K562 (cell line): ENCODE data around the gene MSRB2. TPM values are rescaled to one million over a fixed set of nuclear protein-coding genes. Genes with fewer than 3 reads are reported as not detected.
A peak's percentile ranks its signal among the peaks of the same experiment; 100 is the strongest.

Experiments
- ATAC-seq: fragments of 200-7000 bp; cut with Tn5 transposase; 3 replicates; pipeline ENCODE4 v1.9.1; 2020; ENCODE audit warnings: moderate library complexity
- BruUV-seq: library from RNA; stranded (reverse); fragments of 400-500 nt; replicated peaks from 2 replicates; lab custom pipeline; 2021; lab: Mats Ljungman, UMichigan
- CTCF ChIA-PET: fragments of 300-600 bp; formaldehyde crosslinking; extraction: SDS; loops from one replicate; lab custom pipeline; 2021; ENCODE audit warnings: low intra/inter-chr PET ratio; lab: Yijun Ruan, JAX
- POLR2A ChIA-PET: fragments of 300-600, 350-650 bp; sonication (Branson Sonifier 250); formaldehyde crosslinking; extraction: SDS; loops from one replicate; lab custom pipeline; 2021; ENCODE audit warnings: antibody characterized with exemption, inconsistent platforms; lab: Yijun Ruan, JAX
- DNase-seq, 4 experiments: peaks; one replicate each; pipeline versions ENCODE4 v3.0.0 to v3.0.0-alpha.2; 2011 to 2018; ENCODE audit warnings: low spot score in 3 of 4, mixed read lengths in 3 of 4; ENCODE audit errors: extremely low read depth in 1 of 4
- FAIRE-seq: peaks from 2 replicates; lab custom pipeline; 2011; peaks lifted over from hg19 to GRCh38; lab: Jason Lieb, UNC
- H2AFZ ChIP-seq: 2 replicates; pipeline ENCODE4 v1.6.0; 2011; ENCODE audit warnings: low read depth, low read length, control low read depth, inconsistent platforms
- H3K27ac ChIP-seq: fragments of 200-600 bp; 3 replicates; pipeline ENCODE4 v1.8.0; 2011; ENCODE audit warnings: low read depth, mild to moderate bottlenecking, control low read depth, inconsistent platforms, low read length, moderate library complexity, mixed read lengths; ENCODE audit errors: extremely low read depth
- H3K27me3 ChIP-seq, 2 experiments: fragments of 300-600 bp in 1 of 2; 2 replicates in 1 of 2; 3 replicates in 1 of 2; pipeline versions ENCODE4 v1.6.0 to v1.8.0; 2011; ENCODE audit warnings: inconsistent platforms in 2 of 2, low read length in 2 of 2, mild to moderate bottlenecking in 1 of 2, mixed read lengths in 1 of 2, moderate library complexity in 1 of 2; ENCODE audit not compliant: control insufficient read depth in 2 of 2, insufficient read depth in 2 of 2
- H3K36me3 ChIP-seq: fragments of 300-600 bp; 3 replicates; pipeline ENCODE4 v1.8.0; 2011; ENCODE audit warnings: mild to moderate bottlenecking, low read length, inconsistent platforms; ENCODE audit not compliant: control insufficient read depth, insufficient read depth
- H3K4me1 ChIP-seq, 2 experiments: fragments of 200-600 bp in 1 of 2; replicated peaks in 1 of 2; 2 replicates in 1 of 2; 3 replicates in 1 of 2; pipeline versions ENCODE4 v1.5.1 to v1.8.0; 2011; ENCODE audit warnings: inconsistent platforms in 2 of 2, low read length in 2 of 2, mild to moderate bottlenecking in 1 of 2, mixed read lengths in 1 of 2, moderate library complexity in 1 of 2; ENCODE audit not compliant: control insufficient read depth in 2 of 2, insufficient read depth in 2 of 2
- H3K4me2 ChIP-seq: 2 replicates; pipeline ENCODE4 v1.6.1; 2011; ENCODE audit warnings: low read length, control low read depth, inconsistent platforms, mixed read lengths; ENCODE audit not compliant: insufficient read depth
- H3K4me3 ChIP-seq: fragments of 200-600 bp; sonication (generic), shearing (Covaris generic); 2 replicates; pipeline ENCODE4 v1.5.1; 2016; ENCODE audit warnings: control low read depth, inconsistent platforms
- H3K79me2 ChIP-seq: fragments of 200-600 bp; 3 replicates; pipeline ENCODE4 v1.8.0; 2011; ENCODE audit warnings: low read length, inconsistent platforms; ENCODE audit not compliant: control insufficient read depth, insufficient read depth
- H3K9ac ChIP-seq, 2 experiments: 2 replicates each; pipeline versions ENCODE4 v1.6.0 to v1.6.1; 2011; ENCODE audit warnings: low read depth in 2 of 2, low read length in 2 of 2, control low read depth in 1 of 2, inconsistent platforms in 1 of 2, mild to moderate bottlenecking in 1 of 2, mixed read lengths in 1 of 2; ENCODE audit not compliant: insufficient read depth in 1 of 2
- H3K9me1 ChIP-seq: one replicate; pipeline ENCODE4 v1.6.0; 2011; ENCODE audit warnings: inconsistent platforms, mild to moderate bottlenecking, low read length, moderate library complexity; ENCODE audit not compliant: control insufficient read depth, insufficient read depth
- H3K9me3 ChIP-seq: replicated peaks from 2 replicates; pipeline ENCODE4 v1.5.1; 2011; ENCODE audit warnings: low read depth, low read length, inconsistent platforms; ENCODE audit not compliant: control insufficient read depth, insufficient read depth
- H4K20me1 ChIP-seq: replicated peaks from 2 replicates; pipeline ENCODE4 v1.6.1; 2011; ENCODE audit warnings: low read length, inconsistent platforms, mixed read lengths; ENCODE audit not compliant: control insufficient read depth, insufficient read depth
- CHCHD3 ChIP-seq: fragments of 250-450 bp; sonication (Bioruptor Pico); IDR thresholded peaks from 2 replicates; pipeline ENCODE4 v2.1.2; 2022; ENCODE audit warnings: mild to moderate bottlenecking
- DMBX1 ChIP-seq: fragments of 250-450 bp; sonication (Bioruptor Pico); IDR thresholded peaks from 2 replicates; pipeline ENCODE4 v1.8.0; 2022; ENCODE audit warnings: inconsistent platforms, mild to moderate bottlenecking, moderate library complexity, borderline replicate concordance
- FOSL1 ChIP-seq: fragments of 200-800 bp; sonication (Bioruptor generic); conservative IDR thresholded peaks from 2 replicates; pipeline ENCODE4 v1.6.1; 2016; ENCODE audit warnings: missing genetic modification characterization, missing compliant biosample characterization
- FOXJ3 ChIP-seq: sonication (generic); formaldehyde crosslinking; IDR thresholded peaks from 2 replicates; pipeline ENCODE4 v1.4.0; 2020; ENCODE audit warnings: mild to moderate bottlenecking, missing genetic modification reagents
- JUND ChIP-seq, 2 experiments: IDR thresholded peaks; 2 replicates in 1 of 2; 3 replicates in 1 of 2; pipeline ENCODE4 v1.6.1; 2011; ENCODE audit warnings: borderline replicate concordance in 2 of 2, low read depth in 2 of 2, low read length in 2 of 2, improper control_type of control experiment in 1 of 2, missing biosample characterization in 1 of 2, missing genetic modification characterization in 1 of 2, missing genetic modification reagents in 1 of 2
- KLF13 ChIP-seq: fragments of 450-650 bp; IDR thresholded peaks from 2 replicates; pipeline ENCODE4 v1.6.1; 2016; ENCODE audit warnings: missing genetic modification characterization, low read depth, mild to moderate bottlenecking, missing compliant biosample characterization, moderate library complexity, borderline replicate concordance
- WGBS: fragments of 100-300 bp; shearing (Covaris generic); methylation state at CpG from one replicate; pipeline ENCODE4 v1.1.6; 2016; ENCODE audit warnings: low coverage, mixed read lengths; ENCODE audit not compliant: insufficient coverage; ENCODE audit errors: missing lambda C conversion rate; 5-methylcytosine and 5-hydroxymethylcytosine counted together
- in situ Hi-C: fragments of 300-500 bp; cut with MboI; formaldehyde crosslinking; loops from 4 replicates; pipeline ENCODE4 v1.15.0; 2018; ENCODE audit warnings: inconsistent platforms, mixed read lengths
- intact Hi-C: fragments of 100-400 bp; cut with micrococcal nuclease; formaldehyde crosslinking; loops from 2 replicates; pipeline ENCODE4 v1.14.2; 2022
- polyA plus RNA-seq, 8 experiments: library from polyadenylated mRNA; depleted of rRNA in 4 of 8; stranded (reverse) in 5 of 8; unstranded in 3 of 8; fragments of >200 nt; fragmentation: Nextera tagmentation in 2 of 8; fragmentation: Illumina TruSeq in 1 of 8; extraction: Ambion mirVana in 2 of 8; extraction: Trizol in 1 of 8; gene quantifications; 2 replicates each; pipeline versions ENCODE4 v1.2.1 to v1.2.3, GENCODE V29; 2011 to 2014; ENCODE audit warnings: inconsistent platforms in 1 of 8, missing spikeins in 1 of 8
- total RNA-seq, 7 experiments: library from RNA; depleted of rRNA in 6 of 7; stranded (reverse); fragments of >200 nt in 6 of 7; fragmentation: Illumina TruSeq in 2 of 7; extraction: Trizol in 2 of 7; gene quantifications; 2 replicates each; pipeline versions ENCODE4 v1.2.1 to v1.2.3, GENCODE V29; 2011 to 2021; ENCODE audit warnings: low replicate concordance in 1 of 7
- TF ChIP-seq, protein P1 (sequence below): fragments of 200-800 bp; sonication (Bioruptor generic); IDR thresholded peaks from 2 replicates; pipeline ENCODE4 v1.6.1; 2017; ENCODE audit warnings: missing genetic modification characterization, missing compliant biosample characterization
- TF ChIP-seq, protein P2 (sequence below), 3 experiments: IDR thresholded peaks in 2 of 3; conservative IDR thresholded peaks in 1 of 3; 2 replicates each; pipeline ENCODE4 v1.5.1; 2011 to 2012; ENCODE audit warnings: low read length in 3 of 3, mild to moderate bottlenecking in 3 of 3, control low read depth in 2 of 3, improper control_type of control experiment in 1 of 3, inconsistent platforms in 1 of 3, low read depth in 1 of 3, mixed read lengths in 1 of 3, moderate library complexity in 1 of 3; ENCODE audit not compliant: insufficient read depth in 2 of 3
- TF ChIP-seq, protein P3 (sequence below), 2 experiments: fragments of 450-650 bp in 1 of 2; sonication (generic) in 1 of 2; formaldehyde crosslinking in 1 of 2; IDR thresholded peaks in 1 of 2; conservative IDR thresholded peaks in 1 of 2; 2 replicates each; pipeline versions ENCODE4 v1.6.1 to v1.8.1; 2016 to 2023; ENCODE audit warnings: mild to moderate bottlenecking in 2 of 2, moderate library complexity in 2 of 2, inconsistent platforms in 1 of 2, missing genetic modification reagents in 1 of 2

MSRB2 gene
- total and polyA plus RNA-seq, 9 of the 15 experiments (the other 6 are each of a cell fraction or from before 2014, with no cell fraction given) = 1.5 to 22.3 (median 5.9) TPM

GRCh38 chr10:23157691-23158369, 62.5 kb downstream of the MSRB2 start:
- H3K4me3 ChIP-seq = no peak overlapping the region
- 38% methylated on average over 12 of the region's 12 CpGs for WGBS
- H3K36me3 ChIP-seq = no peaks in the 10 kb centered on the region
- H3K27ac ChIP-seq = no peak overlapping the region
- H3K4me2 ChIP-seq = peak overlapping the region; percentile 44
- in situ Hi-C loops = loop anchor here (5.0 to 25.0 kb wide), 2 partner anchors 134 to 1354 kb away; no protein-coding TSS in a partner anchor
- H3K4me1 ChIP-seq = peaks cover 0 to 2% of the 10 kb centered on the region in 2 experiments; a peak in 2 of 5 replicates
- ChIA-PET CTCF (interaction anchor here (0.5 to 3.2 kb wide), 6 partner anchors 31 to 1039 kb away, joined by 3 to 27 read pairs (median 4); no protein-coding TSS in a partner anchor), POLR2A (interaction anchor here (0.8 to 1.0 kb wide), 3 partner anchors 9 to 12 kb away, joined by 3 read pairs; no protein-coding TSS in a partner anchor)
- intact Hi-C loops = loop anchor here (2.0 to 10.0 kb wide), 5 partner anchors 377 to 1344 kb away; no protein-coding TSS in a partner anchor
- no peak for FAIRE-seq
- H3K27me3 ChIP-seq = peaks cover 3 to 28% of the 10 kb centered on the region in 2 experiments; a peak in 4 of 5 replicates
- peak; percentile 51 to 56 (median 55) for DNase-seq
- H3K9ac ChIP-seq = peak overlapping the region in 1 of 2 experiments; percentile 35; a peak in 2 of 4 replicates
- no peaks in the 10 kb centered on the region for H3K79me2 ChIP-seq
- H2AFZ ChIP-seq = peak overlapping the region; percentile 53; the same call in 1 of the 2 replicates
- no peaks in the 10 kb centered on the region; the same call in 1 of the 2 replicates for H4K20me1 ChIP-seq
- H3K9me1 ChIP-seq = no peaks in the 10 kb centered on the region
- H3K9me3 ChIP-seq = no peaks in the 10 kb centered on the region
- TF ChIP-seq, protein P1, sequence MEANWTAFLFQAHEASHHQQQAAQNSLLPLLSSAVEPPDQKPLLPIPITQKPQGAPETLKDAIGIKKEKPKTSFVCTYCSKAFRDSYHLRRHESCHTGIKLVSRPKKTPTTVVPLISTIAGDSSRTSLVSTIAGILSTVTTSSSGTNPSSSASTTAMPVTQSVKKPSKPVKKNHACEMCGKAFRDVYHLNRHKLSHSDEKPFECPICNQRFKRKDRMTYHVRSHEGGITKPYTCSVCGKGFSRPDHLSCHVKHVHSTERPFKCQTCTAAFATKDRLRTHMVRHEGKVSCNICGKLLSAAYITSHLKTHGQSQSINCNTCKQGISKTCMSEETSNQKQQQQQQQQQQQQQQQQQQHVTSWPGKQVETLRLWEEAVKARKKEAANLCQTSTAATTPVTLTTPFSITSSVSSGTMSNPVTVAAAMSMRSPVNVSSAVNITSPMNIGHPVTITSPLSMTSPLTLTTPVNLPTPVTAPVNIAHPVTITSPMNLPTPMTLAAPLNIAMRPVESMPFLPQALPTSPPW (CRISPR knock-in tag) = peak; percentile 45; the same call in 1 of the 2 replicates
- TF ChIP-seq FOXJ3 (CRISPR knock-in tag) (no peak), FOSL1 (tag) (peak; percentile 49), CHCHD3 (CRISPR knock-in tag) (no peak), JUND (IDR thresholded peaks at IDR 0.05; ENCODE audit: borderline replicate concordance, low read depth, low read length) (0 out of 2 replicates have a peak, but pooled peaks have one; percentile 28), JUND (tag; IDR thresholded peaks at IDR 0.05; ENCODE audit: borderline replicate concordance, low read depth, low read length) (peak; percentile 25; the same call in 1 of the 3 replicates), KLF13 (no peak), DMBX1 (CRISPR knock-in tag) (no peak)
- TF ChIP-seq, protein P2, sequence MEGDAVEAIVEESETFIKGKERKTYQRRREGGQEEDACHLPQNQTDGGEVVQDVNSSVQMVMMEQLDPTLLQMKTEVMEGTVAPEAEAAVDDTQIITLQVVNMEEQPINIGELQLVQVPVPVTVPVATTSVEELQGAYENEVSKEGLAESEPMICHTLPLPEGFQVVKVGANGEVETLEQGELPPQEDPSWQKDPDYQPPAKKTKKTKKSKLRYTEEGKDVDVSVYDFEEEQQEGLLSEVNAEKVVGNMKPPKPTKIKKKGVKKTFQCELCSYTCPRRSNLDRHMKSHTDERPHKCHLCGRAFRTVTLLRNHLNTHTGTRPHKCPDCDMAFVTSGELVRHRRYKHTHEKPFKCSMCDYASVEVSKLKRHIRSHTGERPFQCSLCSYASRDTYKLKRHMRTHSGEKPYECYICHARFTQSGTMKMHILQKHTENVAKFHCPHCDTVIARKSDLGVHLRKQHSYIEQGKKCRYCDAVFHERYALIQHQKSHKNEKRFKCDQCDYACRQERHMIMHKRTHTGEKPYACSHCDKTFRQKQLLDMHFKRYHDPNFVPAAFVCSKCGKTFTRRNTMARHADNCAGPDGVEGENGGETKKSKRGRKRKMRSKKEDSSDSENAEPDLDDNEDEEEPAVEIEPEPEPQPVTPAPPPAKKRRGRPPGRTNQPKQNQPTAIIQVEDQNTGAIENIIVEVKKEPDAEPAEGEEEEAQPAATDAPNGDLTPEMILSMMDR (IDR thresholded peaks at IDR 0.05 in 2 of 3, conservative IDR thresholded peaks at IDR 0.05 in 1 of 3; ENCODE audit: insufficient read depth in 2 of 3, low read depth in 1 of 3, low read length in 3 of 3) = peak in 2 of 3 experiments; percentile 54 to 57; a peak in 3 of 6 replicates
- TF ChIP-seq, protein P3, sequence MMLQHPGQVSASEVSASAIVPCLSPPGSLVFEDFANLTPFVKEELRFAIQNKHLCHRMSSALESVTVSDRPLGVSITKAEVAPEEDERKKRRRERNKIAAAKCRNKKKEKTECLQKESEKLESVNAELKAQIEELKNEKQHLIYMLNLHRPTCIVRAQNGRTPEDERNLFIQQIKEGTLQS (IDR thresholded peaks at IDR 0.05) = peak; percentile 36; the same call in 1 of the 2 replicates
- TF ChIP-seq, protein P3 (CRISPR knock-in tag; conservative IDR thresholded peaks at IDR 0.05) = no peak
- peak; percentile 91 for ATAC-seq
- BruUV-seq = no TSS peak
